DOHH2 (cell line): ENCODE data around the gene VGLL4.

Source experiments
- H3F3A ChIP-seq: fragments of 200-600 bp; sonication (generic), shearing (Covaris generic); 2 replicates; pipeline ENCODE4 v1.6.0; 2016; ENCODE audit warnings: antibody characterized with exemption, mild to moderate bottlenecking; ENCODE audit not compliant: control insufficient read depth, insufficient read depth
- H3K27ac ChIP-seq: fragments of 200-600 bp; sonication (generic); 2 replicates; pipeline ENCODE4 v1.5.1; 2014; ENCODE audit warnings: low read depth, mild to moderate bottlenecking, low read length, moderate library complexity
- H3K27me3 ChIP-seq: fragments of 200-600 bp; sonication (generic); 2 replicates; pipeline ENCODE4 v1.6.1; 2014; ENCODE audit warnings: mild to moderate bottlenecking, low read length, mixed read lengths; ENCODE audit not compliant: control insufficient read depth
- H3K36me3 ChIP-seq: fragments of 200-600 bp; sonication (generic); 2 replicates; pipeline ENCODE4 v1.6.1; 2014; ENCODE audit warnings: mild to moderate bottlenecking, low read length, moderate library complexity, mixed read lengths; ENCODE audit not compliant: control insufficient read depth
- H3K4me1 ChIP-seq: fragments of 200-600 bp; sonication (generic); 2 replicates; pipeline ENCODE4 v1.6.1; 2014; ENCODE audit warnings: mild to moderate bottlenecking, low read length, mixed read lengths; ENCODE audit not compliant: control insufficient read depth
- H3K4me2 ChIP-seq: fragments of 200-600 bp; sonication (generic); 2 replicates; pipeline ENCODE4 v1.6.0; 2014; ENCODE audit warnings: mild to moderate bottlenecking, low read length, moderate library complexity
- H3K4me3 ChIP-seq: fragments of 200-600 bp; sonication (generic); 2 replicates; pipeline ENCODE4 v1.5.1; 2014; ENCODE audit warnings: mild to moderate bottlenecking, low read length, mixed read lengths
- H3K79me2 ChIP-seq: fragments of 200-600 bp; sonication (generic); 2 replicates; pipeline ENCODE4 v1.6.1; 2014; ENCODE audit warnings: mild to moderate bottlenecking, low read length, mixed read lengths; ENCODE audit not compliant: control insufficient read depth
- H3K9me2 ChIP-seq: fragments of 200-600 bp; sonication (generic); replicated peaks from 2 replicates; pipeline ENCODE4 v1.6.1; 2014; ENCODE audit warnings: mild to moderate bottlenecking, low read length, mixed read lengths; ENCODE audit not compliant: control insufficient read depth
- H3K9me3 ChIP-seq: fragments of 200-600 bp; sonication (generic); 2 replicates; pipeline ENCODE4 v1.6.1; 2014; ENCODE audit warnings: antibody characterized with exemption, low read length, mixed read lengths; ENCODE audit not compliant: control insufficient read depth, insufficient read depth
- H4K20me1 ChIP-seq: fragments of 200-600 bp; sonication (generic); 2 replicates; pipeline ENCODE4 v1.6.0; 2014; ENCODE audit warnings: low read depth, mild to moderate bottlenecking, antibody characterized with exemption, low read length, moderate library complexity; ENCODE audit not compliant: control insufficient read depth, insufficient read depth
- EZH2phosphoT487 ChIP-seq: fragments of 200-600 bp; sonication (generic); IDR thresholded peaks from 2 replicates; pipeline ENCODE4 v1.6.1; 2017; ENCODE audit warnings: borderline replicate concordance, mild to moderate bottlenecking, antibody characterized with exemption, low read length, moderate library complexity, mixed read lengths
- TF ChIP-seq, protein P1 (sequence below): fragments of 200-600 bp; sonication (generic); IDR thresholded peaks from one replicate; pipeline ENCODE4 v1.5.1; 2014; ENCODE audit warnings: antibody characterized with exemption, mild to moderate bottlenecking, low read depth, low read length; ENCODE audit not compliant: poor library complexity, severe bottlenecking

Gene VGLL4

DNA sequence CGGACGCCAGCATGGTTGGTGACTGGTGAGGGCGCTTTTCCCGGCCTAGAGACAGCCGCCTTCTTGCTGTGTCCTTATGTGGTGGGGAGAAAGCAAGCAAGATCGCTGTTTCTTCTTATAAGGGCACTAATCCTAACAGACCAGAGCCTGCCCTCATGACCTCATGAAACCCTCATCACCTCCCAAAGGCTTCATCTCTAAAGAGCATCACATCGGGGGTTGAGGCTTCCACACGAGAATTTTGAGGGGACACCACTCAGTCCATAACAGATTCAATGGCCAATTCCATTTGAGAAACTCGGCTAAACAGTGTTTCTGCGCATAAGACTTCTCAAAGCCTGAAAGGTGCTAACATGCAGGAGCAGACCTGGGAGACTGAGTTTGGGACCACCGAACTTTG, 54.0 kb downstream of the VGLL4 start:
- peaks cover 37% of the 10 kb centered on the region for H4K20me1 ChIP-seq

DNA sequence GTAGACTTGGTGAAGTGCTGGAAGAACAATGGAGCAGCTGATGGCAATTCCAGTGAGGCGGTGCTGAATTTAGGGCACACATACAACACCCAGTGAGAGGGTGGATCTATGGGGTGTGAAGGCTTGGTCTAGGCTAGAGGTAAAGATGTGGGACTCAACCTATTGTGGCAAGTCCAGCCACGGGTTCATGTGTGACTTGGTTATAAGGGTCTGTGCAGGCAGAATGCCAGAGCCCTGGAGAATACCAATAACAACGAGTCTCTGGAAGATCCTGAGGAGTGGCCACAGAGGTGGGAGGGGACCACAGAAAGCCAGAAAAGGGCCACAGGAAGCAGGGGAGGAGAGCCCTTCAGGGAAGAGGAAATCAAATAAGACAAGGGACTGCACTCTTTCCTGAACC, 55.0 kb downstream of the VGLL4 start:
- Histone ChIP-seq H3K79me2 (peaks cover 100% of the 10 kb centered on the region), H3F3A (peaks cover 11% of the 10 kb centered on the region), H3K9me2 (no peaks in the 10 kb centered on the region), H3K27ac (no peak overlapping the region), H4K20me1 (peaks cover 39% of the 10 kb centered on the region), H3K36me3 (peaks cover 73% of the 10 kb centered on the region), H3K27me3 (no peaks in the 10 kb centered on the region), H3K9me3 (no peaks in the 10 kb centered on the region), H3K4me1 (peaks cover 84% of the 10 kb centered on the region), H3K4me3 (no peak overlapping the region), H3K4me2 (no peak overlapping the region)
- TF ChIP-seq, protein P1, sequence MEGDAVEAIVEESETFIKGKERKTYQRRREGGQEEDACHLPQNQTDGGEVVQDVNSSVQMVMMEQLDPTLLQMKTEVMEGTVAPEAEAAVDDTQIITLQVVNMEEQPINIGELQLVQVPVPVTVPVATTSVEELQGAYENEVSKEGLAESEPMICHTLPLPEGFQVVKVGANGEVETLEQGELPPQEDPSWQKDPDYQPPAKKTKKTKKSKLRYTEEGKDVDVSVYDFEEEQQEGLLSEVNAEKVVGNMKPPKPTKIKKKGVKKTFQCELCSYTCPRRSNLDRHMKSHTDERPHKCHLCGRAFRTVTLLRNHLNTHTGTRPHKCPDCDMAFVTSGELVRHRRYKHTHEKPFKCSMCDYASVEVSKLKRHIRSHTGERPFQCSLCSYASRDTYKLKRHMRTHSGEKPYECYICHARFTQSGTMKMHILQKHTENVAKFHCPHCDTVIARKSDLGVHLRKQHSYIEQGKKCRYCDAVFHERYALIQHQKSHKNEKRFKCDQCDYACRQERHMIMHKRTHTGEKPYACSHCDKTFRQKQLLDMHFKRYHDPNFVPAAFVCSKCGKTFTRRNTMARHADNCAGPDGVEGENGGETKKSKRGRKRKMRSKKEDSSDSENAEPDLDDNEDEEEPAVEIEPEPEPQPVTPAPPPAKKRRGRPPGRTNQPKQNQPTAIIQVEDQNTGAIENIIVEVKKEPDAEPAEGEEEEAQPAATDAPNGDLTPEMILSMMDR, result no peak
- no peak for TF ChIP-seq EZH2phosphoT487

More for the DNA sequence above, 54.0 kb downstream of the VGLL4 start:
- Histone ChIP-seq H3K9me2 (no peaks in the 10 kb centered on the region), H3K27me3 (no peaks in the 10 kb centered on the region), H3K36me3 (peaks cover 82% of the 10 kb centered on the region), H3K27ac (no peak overlapping the region), H3K9me3 (no peaks in the 10 kb centered on the region), H3K79me2 (peaks cover 100% of the 10 kb centered on the region), H3K4me1 (peaks cover 84% of the 10 kb centered on the region), H3K4me2 (no peak overlapping the region), H3K4me3 (no peak overlapping the region), H3F3A (peaks cover 6% of the 10 kb centered on the region; the same call in 1 of the 2 replicates)
- TF ChIP-seq, protein P1, result no peak
- TF ChIP-seq EZH2phosphoT487, result no peak

DNA sequence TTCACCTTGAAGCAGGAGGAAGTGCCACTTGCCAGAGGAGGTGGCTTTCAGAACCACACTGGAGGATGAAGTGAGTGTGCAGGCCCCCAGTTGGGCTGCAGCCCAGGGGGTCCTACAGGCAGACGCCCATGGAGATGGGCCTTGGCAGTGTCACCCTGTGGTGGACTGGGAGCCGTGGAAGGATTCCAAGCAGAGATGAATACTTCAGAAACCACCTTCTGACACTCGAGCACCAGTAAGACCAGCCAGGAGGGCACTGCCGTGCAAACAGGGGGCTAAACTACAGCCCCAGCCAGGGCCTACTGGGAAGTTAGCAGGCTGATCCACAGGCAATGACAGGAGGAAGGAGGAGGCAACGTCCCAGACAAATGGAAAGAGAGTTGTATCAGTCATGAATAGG, 55.4 kb downstream of the VGLL4 start:
- TF ChIP-seq, protein P1, result no peak
- TF ChIP-seq EZH2phosphoT487, result no peak
- Histone ChIP-seq H3K4me2 (no peak overlapping the region), H3F3A (peaks cover 14% of the 10 kb centered on the region), H3K79me2 (peaks cover 100% of the 10 kb centered on the region), H4K20me1 (peaks cover 40% of the 10 kb centered on the region), H3K9me3 (no peaks in the 10 kb centered on the region), H3K9me2 (no peaks in the 10 kb centered on the region), H3K27ac (no peak overlapping the region), H3K27me3 (no peaks in the 10 kb centered on the region), H3K4me3 (no peak overlapping the region), H3K36me3 (peaks cover 71% of the 10 kb centered on the region), H3K4me1 (peaks cover 84% of the 10 kb centered on the region)

DNA sequence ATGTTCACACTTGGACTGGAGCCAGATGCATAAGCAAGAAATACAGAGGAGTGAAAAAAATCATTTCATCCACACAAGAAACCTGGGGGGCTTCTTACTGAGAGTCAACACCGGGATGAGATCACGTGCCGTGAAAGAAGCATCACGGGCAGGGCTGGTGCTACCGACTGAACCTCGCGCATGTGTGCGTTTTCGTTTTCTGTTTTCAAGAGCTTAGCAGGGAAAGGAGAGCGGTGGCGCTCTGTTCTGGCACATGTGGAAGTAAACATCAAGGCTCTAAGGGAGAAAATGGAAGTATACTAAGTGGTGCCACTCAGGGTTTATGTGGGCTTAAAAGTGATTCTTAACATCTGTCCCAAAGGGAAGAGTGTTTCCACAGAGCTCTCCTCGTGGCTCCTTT, 55.9 kb downstream of the VGLL4 start:
- H3K27me3 ChIP-seq, result no peaks in the 10 kb centered on the region
- H3K27ac ChIP-seq, result no peak overlapping the region
- peaks cover 68% of the 10 kb centered on the region for H3K36me3 ChIP-seq
- H3F3A ChIP-seq, result peaks cover 18% of the 10 kb centered on the region
- H3K4me2 ChIP-seq, result no peak overlapping the region
- peaks cover 84% of the 10 kb centered on the region for H3K4me1 ChIP-seq
- no peak overlapping the region for H3K4me3 ChIP-seq
- TF ChIP-seq EZH2phosphoT487, result no peak
- TF ChIP-seq, protein P1, result no peak
- H3K79me2 ChIP-seq, result peaks cover 100% of the 10 kb centered on the region
- H3K9me3 ChIP-seq, result no peaks in the 10 kb centered on the region
- H3K9me2 ChIP-seq, result no peaks in the 10 kb centered on the region
- peaks cover 41% of the 10 kb centered on the region for H4K20me1 ChIP-seq
